SK-N-SH treated with all-trans-retinoic acid at 6 μM for 48 hours (cell line): ENCODE measurements around the gene LRRC7.

Source experiments
- ATAC-seq: fragments of 200-7000 bp; cut with Tn5 transposase; 3 replicates; pipeline ENCODE4 v1.9.1; 2020; ENCODE audit warnings: mild to moderate bottlenecking, moderate library complexity
- ARNTL ChIP-seq: fragments of 450-650 bp; formaldehyde crosslinking; IDR thresholded peaks from 2 replicates; pipeline ENCODE4 v1.5.0; 2020; ENCODE audit warnings: low read depth, mild to moderate bottlenecking, moderate library complexity, borderline replicate concordance
- CSDC2 ChIP-seq: fragments of 250-450 bp; sonication (Bioruptor Pico); IDR thresholded peaks from 2 replicates; pipeline ENCODE4 v1.5.0; 2020; ENCODE audit warnings: mild to moderate bottlenecking, moderate library complexity
- ESRRG ChIP-seq: fragments of 250-450 bp; sonication (Bioruptor Pico); IDR thresholded peaks from 2 replicates; pipeline ENCODE4 v1.6.1; 2021; ENCODE audit warnings: mild to moderate bottlenecking
- GLIS3 ChIP-seq: fragments of 250-450 bp; sonication (Bioruptor Pico); IDR thresholded peaks from 2 replicates; pipeline ENCODE4 v1.5.0; 2020; ENCODE audit warnings: mild to moderate bottlenecking, moderate library complexity
- ISL1 ChIP-seq: fragments of 250-450 bp; sonication (Bioruptor Pico); IDR thresholded peaks from 2 replicates; pipeline ENCODE4 v2.1.2; 2022; ENCODE audit warnings: mild to moderate bottlenecking, moderate library complexity
- OSR1 ChIP-seq: fragments of 250-450 bp; sonication (Bioruptor Pico); IDR thresholded peaks from 2 replicates; pipeline ENCODE4 v1.8.0; 2022; ENCODE audit warnings: moderate library complexity, mild to moderate bottlenecking, inconsistent platforms
- PPARA ChIP-seq: fragments of 250-450 bp; sonication (Bioruptor Pico); IDR thresholded peaks from 2 replicates; pipeline ENCODE4 v1.5.0; 2020; ENCODE audit warnings: mild to moderate bottlenecking, borderline replicate concordance
- RARB ChIP-seq: fragments of 250-450 bp; sonication (Bioruptor Pico); IDR thresholded peaks from 2 replicates; pipeline ENCODE4 v1.8.0; 2021; ENCODE audit warnings: mild to moderate bottlenecking, moderate library complexity
- SNAI2 ChIP-seq: fragments of 250-450 bp; sonication (Bioruptor Pico); IDR thresholded peaks from 2 replicates; pipeline ENCODE4 v1.5.0; 2020; ENCODE audit warnings: mild to moderate bottlenecking, moderate library complexity
- TCF4 ChIP-seq: fragments of 250-450 bp; sonication (Bioruptor Pico); IDR thresholded peaks from 2 replicates; pipeline ENCODE4 v1.8.0; 2021; ENCODE audit warnings: mild to moderate bottlenecking, moderate library complexity, borderline replicate concordance
- ZC3H10 ChIP-seq: fragments of 250-450 bp; sonication (Bioruptor Pico); IDR thresholded peaks from 2 replicates; pipeline ENCODE4 v1.5.1; 2021; ENCODE audit warnings: mild to moderate bottlenecking, moderate library complexity
- ZFP3 ChIP-seq: fragments of 250-450 bp; sonication (Bioruptor Pico); IDR thresholded peaks from 2 replicates; pipeline ENCODE4 v1.5.0; 2020; ENCODE audit warnings: mild to moderate bottlenecking, moderate library complexity
- ZNF565 ChIP-seq: fragments of 450-650 bp; formaldehyde crosslinking; conservative IDR thresholded peaks from 2 replicates; pipeline ENCODE4 v1.5.0; 2020; ENCODE audit warnings: low read depth, mild to moderate bottlenecking, moderate library complexity
- ZNF70 ChIP-seq: fragments of 450-650 bp; formaldehyde crosslinking; IDR thresholded peaks from 2 replicates; pipeline ENCODE4 v1.5.0; 2020; ENCODE audit warnings: mild to moderate bottlenecking, moderate library complexity
- TF ChIP-seq, protein P1 (sequence below): fragments of 250-450 bp; sonication (Bioruptor Pico); IDR thresholded peaks from 2 replicates; pipeline ENCODE4 v1.5.1; 2020; ENCODE audit warnings: low read depth, mild to moderate bottlenecking, moderate library complexity
- TF ChIP-seq, protein P2 (sequence below): fragments of 250-450 bp; sonication (Bioruptor Pico); IDR thresholded peaks from 2 replicates; pipeline ENCODE4 v1.8.0; 2021; ENCODE audit warnings: low read depth, mild to moderate bottlenecking, moderate library complexity, borderline replicate concordance
- TF ChIP-seq, protein P3 (sequence below): fragments of 250-450 bp; sonication (Bioruptor Pico); IDR thresholded peaks from 2 replicates; pipeline ENCODE4 v1.8.0; 2020; ENCODE audit warnings: mild to moderate bottlenecking, moderate library complexity, borderline replicate concordance
- TF ChIP-seq, protein P4 (sequence below): fragments of 250-450 bp; sonication (Bioruptor Pico); IDR thresholded peaks from 2 replicates; pipeline ENCODE4 v1.5.1; 2021; ENCODE audit warnings: mild to moderate bottlenecking, moderate library complexity
- TF ChIP-seq, protein P5 (sequence below): fragments of 250-450 bp; sonication (Bioruptor Pico); IDR thresholded peaks from 2 replicates; pipeline ENCODE4 v1.5.0; 2020; ENCODE audit warnings: mild to moderate bottlenecking, moderate library complexity

The LRRC7 gene

DNA sequence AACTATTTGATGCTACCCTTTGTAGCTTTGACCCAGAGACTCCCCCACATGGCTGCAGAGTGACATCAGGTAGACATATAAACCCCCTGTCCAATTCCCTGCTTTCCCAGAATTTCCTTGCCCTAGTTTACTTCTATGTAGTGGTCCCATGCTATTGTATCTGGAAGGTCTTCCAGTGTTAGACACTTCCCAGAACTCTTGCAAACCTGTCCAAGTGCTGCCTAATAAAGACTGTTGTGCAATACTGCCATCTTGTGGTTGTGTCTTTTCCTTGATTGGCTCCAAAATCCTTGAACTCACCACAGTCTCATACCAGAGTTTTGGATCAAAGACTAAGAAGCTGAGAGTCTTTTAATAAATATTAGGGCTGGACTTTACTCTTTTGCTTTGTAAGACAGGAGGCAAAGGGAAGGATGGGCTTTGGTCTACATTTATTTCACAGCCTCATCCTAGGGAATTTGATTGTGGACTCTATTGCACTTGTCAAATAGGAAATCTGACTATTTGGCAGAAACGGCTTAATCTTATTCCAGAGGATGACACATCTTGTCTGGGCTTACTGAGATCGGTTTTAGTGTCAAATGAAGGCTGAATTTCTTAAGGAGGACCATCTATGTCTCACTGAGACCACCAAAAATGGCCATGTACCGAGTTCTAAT is 169.9 kb downstream of the LRRC7 start (continued):
- TF ChIP-seq, protein P1, sequence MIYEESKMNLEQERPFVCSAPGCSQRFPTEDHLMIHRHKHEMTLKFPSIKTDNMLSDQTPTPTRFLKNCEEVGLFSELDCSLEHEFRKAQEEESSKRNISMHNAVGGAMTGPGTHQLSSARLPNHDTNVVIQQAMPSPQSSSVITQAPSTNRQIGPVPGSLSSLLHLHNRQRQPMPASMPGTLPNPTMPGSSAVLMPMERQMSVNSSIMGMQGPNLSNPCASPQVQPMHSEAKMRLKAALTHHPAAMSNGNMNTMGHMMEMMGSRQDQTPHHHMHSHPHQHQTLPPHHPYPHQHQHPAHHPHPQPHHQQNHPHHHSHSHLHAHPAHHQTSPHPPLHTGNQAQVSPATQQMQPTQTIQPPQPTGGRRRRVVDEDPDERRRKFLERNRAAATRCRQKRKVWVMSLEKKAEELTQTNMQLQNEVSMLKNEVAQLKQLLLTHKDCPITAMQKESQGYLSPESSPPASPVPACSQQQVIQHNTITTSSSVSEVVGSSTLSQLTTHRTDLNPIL (CRISPR knock-in tag): no peak
- TF ChIP-seq ZNF565 (CRISPR knock-in tag) (no peak), SNAI2 (CRISPR knock-in tag) (no peak)

DNA sequence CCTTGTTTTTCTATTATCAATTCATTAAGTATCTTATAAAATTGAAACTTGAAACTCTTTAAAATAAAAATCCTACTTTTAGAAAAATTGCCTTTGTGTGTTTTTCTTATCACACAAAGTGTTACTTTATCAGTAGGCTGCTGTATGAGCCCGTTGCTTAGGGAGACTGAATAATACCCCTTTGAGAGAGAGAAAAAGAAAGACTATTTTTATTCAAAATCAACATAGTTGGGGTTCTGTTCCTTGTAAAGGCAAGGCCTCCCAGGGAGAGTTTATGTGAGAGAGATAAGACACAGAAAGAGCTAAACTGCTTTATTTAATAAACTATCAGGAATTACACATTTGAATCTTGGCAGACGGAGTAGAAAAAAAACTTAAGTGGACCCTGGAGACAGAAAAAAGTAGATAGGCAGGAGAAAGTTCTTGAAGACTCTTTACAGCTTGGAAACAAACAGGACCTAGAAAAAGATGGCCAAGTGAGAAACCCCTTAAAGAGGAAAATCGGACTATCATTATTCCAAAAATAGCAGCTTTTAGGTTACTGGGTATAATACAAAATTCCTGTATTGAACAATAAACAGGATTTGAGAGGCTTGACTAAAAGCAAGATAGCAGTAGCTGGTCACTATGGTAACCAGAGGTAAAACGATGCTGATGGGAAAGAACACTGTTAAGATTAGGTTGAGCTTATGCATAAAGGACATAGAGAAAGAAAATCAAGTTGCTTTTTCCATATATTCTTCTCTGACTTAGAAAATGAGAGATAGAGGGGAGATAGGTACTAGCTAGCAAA is 170.9 kb downstream of the LRRC7 start:
- no peak for ATAC-seq
- TF ChIP-seq, protein P2, sequence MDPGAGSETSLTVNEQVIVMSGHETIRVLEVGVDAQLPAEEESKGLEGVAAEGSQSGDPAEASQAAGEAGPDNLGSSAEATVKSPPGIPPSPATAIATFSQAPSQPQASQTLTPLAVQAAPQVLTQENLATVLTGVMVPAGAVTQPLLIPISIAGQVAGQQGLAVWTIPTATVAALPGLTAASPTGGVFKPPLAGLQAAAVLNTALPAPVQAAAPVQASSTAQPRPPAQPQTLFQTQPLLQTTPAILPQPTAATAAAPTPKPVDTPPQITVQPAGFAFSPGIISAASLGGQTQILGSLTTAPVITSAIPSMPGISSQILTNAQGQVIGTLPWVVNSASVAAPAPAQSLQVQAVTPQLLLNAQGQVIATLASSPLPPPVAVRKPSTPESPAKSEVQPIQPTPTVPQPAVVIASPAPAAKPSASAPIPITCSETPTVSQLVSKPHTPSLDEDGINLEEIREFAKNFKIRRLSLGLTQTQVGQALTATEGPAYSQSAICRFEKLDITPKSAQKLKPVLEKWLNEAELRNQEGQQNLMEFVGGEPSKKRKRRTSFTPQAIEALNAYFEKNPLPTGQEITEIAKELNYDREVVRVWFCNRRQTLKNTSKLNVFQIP (CRISPR knock-in tag): no peak
- peak; percentile 51 for TF ChIP-seq ISL1 (CRISPR knock-in tag)
- TF ChIP-seq, all 23 proteins: peak for 1

DNA sequence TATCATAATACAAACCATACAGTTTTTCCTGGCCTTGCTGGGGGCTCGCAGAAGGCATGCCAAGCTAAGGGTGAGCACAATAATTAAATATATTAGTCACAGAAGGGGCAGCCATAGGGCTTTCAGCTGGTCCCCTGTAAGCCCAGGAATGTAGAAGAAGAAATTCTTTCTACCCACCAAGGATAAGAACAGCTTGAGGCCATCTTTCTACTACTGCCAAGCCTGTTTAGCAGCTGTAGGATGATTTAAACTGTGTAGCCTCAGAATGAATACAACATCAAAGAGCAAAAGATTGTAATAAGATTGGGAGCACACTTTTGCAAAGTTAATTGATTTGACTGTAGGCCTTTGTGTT is 171.5 kb downstream of the LRRC7 start:
- TF ChIP-seq ARNTL (CRISPR knock-in tag) (no peak), ZC3H10 (CRISPR knock-in tag) (no peak), RARB (no peak), ZFP3 (CRISPR knock-in tag) (no peak), ZNF565 (CRISPR knock-in tag) (no peak), GLIS3 (CRISPR knock-in tag) (no peak), PPARA (CRISPR knock-in tag) (no peak), SNAI2 (CRISPR knock-in tag) (no peak)
- TF ChIP-seq, protein P3, sequence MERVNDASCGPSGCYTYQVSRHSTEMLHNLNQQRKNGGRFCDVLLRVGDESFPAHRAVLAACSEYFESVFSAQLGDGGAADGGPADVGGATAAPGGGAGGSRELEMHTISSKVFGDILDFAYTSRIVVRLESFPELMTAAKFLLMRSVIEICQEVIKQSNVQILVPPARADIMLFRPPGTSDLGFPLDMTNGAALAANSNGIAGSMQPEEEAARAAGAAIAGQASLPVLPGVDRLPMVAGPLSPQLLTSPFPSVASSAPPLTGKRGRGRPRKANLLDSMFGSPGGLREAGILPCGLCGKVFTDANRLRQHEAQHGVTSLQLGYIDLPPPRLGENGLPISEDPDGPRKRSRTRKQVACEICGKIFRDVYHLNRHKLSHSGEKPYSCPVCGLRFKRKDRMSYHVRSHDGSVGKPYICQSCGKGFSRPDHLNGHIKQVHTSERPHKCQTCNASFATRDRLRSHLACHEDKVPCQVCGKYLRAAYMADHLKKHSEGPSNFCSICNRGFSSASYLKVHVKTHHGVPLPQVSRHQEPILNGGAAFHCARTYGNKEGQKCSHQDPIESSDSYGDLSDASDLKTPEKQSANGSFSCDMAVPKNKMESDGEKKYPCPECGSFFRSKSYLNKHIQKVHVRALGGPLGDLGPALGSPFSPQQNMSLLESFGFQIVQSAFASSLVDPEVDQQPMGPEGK (CRISPR knock-in tag): no peak
- TF ChIP-seq, protein P1 (CRISPR knock-in tag): no peak
- TF ChIP-seq, protein P4, sequence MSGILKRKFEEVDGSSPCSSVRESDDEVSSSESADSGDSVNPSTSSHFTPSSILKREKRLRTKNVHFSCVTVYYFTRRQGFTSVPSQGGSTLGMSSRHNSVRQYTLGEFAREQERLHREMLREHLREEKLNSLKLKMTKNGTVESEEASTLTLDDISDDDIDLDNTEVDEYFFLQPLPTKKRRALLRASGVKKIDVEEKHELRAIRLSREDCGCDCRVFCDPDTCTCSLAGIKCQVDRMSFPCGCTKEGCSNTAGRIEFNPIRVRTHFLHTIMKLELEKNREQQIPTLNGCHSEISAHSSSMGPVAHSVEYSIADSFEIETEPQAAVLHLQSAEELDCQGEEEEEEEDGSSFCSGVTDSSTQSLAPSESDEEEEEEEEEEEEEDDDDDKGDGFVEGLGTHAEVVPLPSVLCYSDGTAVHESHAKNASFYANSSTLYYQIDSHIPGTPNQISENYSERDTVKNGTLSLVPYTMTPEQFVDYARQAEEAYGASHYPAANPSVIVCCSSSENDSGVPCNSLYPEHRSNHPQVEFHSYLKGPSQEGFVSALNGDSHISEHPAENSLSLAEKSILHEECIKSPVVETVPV: no peak
- no peak for ATAC-seq

DNA sequence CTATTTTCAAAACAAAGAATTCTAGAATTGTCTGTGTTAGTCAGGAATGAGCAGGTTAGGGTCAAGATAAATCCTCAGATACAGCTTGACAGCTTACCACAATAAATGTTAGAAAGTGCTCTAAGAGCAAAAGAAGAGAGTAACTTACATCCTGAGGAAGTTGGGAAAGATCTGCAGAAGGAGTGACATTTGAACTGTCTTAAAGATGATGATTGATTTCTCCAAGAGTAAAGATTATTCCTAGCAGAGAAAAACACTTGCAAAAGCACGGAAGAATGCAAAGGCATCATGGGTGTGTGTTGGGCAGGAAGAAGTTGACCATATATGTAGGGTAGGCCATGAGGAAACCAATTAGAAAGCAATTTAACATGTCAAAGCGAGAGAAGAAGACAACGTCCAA is 175.4 kb downstream of the LRRC7 start:
- no peak for ATAC-seq
- no peak for TF ChIP-seq ARNTL (CRISPR knock-in tag)
- TF ChIP-seq CSDC2 (CRISPR knock-in tag): no peak
- TF ChIP-seq TCF4 (CRISPR knock-in tag): no peak
- TF ChIP-seq GLIS3 (CRISPR knock-in tag): no peak
- TF ChIP-seq ZFP3 (CRISPR knock-in tag): no peak
- TF ChIP-seq ZNF70 (CRISPR knock-in tag): no peak
- no peak; the same call in 1 of the 2 replicates for TF ChIP-seq ISL1 (CRISPR knock-in tag)
- TF ChIP-seq, protein P5, sequence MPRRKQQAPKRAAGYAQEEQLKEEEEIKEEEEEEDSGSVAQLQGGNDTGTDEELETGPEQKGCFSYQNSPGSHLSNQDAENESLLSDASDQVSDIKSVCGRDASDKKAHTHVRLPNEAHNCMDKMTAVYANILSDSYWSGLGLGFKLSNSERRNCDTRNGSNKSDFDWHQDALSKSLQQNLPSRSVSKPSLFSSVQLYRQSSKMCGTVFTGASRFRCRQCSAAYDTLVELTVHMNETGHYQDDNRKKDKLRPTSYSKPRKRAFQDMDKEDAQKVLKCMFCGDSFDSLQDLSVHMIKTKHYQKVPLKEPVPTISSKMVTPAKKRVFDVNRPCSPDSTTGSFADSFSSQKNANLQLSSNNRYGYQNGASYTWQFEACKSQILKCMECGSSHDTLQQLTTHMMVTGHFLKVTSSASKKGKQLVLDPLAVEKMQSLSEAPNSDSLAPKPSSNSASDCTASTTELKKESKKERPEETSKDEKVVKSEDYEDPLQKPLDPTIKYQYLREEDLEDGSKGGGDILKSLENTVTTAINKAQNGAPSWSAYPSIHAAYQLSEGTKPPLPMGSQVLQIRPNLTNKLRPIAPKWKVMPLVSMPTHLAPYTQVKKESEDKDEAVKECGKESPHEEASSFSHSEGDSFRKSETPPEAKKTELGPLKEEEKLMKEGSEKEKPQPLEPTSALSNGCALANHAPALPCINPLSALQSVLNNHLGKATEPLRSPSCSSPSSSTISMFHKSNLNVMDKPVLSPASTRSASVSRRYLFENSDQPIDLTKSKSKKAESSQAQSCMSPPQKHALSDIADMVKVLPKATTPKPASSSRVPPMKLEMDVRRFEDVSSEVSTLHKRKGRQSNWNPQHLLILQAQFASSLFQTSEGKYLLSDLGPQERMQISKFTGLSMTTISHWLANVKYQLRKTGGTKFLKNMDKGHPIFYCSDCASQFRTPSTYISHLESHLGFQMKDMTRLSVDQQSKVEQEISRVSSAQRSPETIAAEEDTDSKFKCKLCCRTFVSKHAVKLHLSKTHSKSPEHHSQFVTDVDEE (CRISPR knock-in tag): no peak
- TF ChIP-seq ZNF565 (CRISPR knock-in tag): no peak
- no peak for TF ChIP-seq RARB
- TF ChIP-seq ZC3H10 (CRISPR knock-in tag): no peak
- TF ChIP-seq SNAI2 (CRISPR knock-in tag): no peak
- TF ChIP-seq, protein P2 (CRISPR knock-in tag): no peak
- no peak for TF ChIP-seq ESRRG
- TF ChIP-seq, protein P4: no peak
- no peak for TF ChIP-seq OSR1 (CRISPR knock-in tag)
